CD4-positive, alpha-beta T cell treated with Interleukin-15 for 4 hours (primary cell): ENCODE results near the gene CYP2C19.
"Not testable (repeated sequence)": the region's sequence is repeated elsewhere in the genome, so short reads cannot be mapped to it uniquely, and the experiment has no call there.

Source experiments
- DNase-seq: peaks from one replicate; pipeline ENCODE4 v3.0.0-alpha.2; 2020; ENCODE audit warnings: low spot score

CYP2C19 gene

GRCh38 chr10:94762393-94762792 is at the start of gene CYP2C19:
CYP2C19 (plus strand) TSS chr10:94762681; CDS start chr10:94762706, 25 bp downstream.
- DNase-seq: no peak

GRCh38 chr10:94725871-94726270 is 36.6 kb upstream of the CYP2C19 start:
- DNase-seq: no peak

- no peak for DNase-seq
Observed at GRCh38 chr10:94735197-94735596, 27.3 kb upstream of the CYP2C19 start.

- no peak for DNase-seq
Observed at GRCh38 chr10:94738588-94738987, 23.9 kb upstream of the CYP2C19 start.

- DNase-seq: no peak
Observed at GRCh38 chr10:94747137-94747536, 15.3 kb upstream of the CYP2C19 start.

- DNase-seq: no peak
Observed at GRCh38 chr10:94747838-94748237, 14.6 kb upstream of the CYP2C19 start.

- no peak for DNase-seq
Observed at GRCh38 chr10:94757916-94758315, 4.6 kb upstream of the CYP2C19 start.

GRCh38 chr10:94760586-94761178 is 1.8 kb upstream of the CYP2C19 start:
- no peak for DNase-seq

GRCh38 chr10:94775425-94775824 is 12.9 kb downstream of the CYP2C19 start:
- not testable (repeated sequence) for DNase-seq

GRCh38 chr10:94777886-94778458 is 15.5 kb downstream of the CYP2C19 start:
- no peak for DNase-seq

- DNase-seq: no peak
Observed at GRCh38 chr10:94780844-94781243, 18.4 kb downstream of the CYP2C19 start.

- DNase-seq: no peak
Observed at GRCh38 chr10:94784256-94784655, 21.8 kb downstream of the CYP2C19 start.

GRCh38 chr10:94785211-94785610 is 22.7 kb downstream of the CYP2C19 start:
- no peak for DNase-seq

GRCh38 chr10:94800551-94800950 is 38.1 kb downstream of the CYP2C19 start:
- not testable (repeated sequence) for DNase-seq

- DNase-seq: no peak
Observed at GRCh38 chr10:94803307-94803706, 40.8 kb downstream of the CYP2C19 start.

GRCh38 chr10:94830025-94830424 is 67.5 kb downstream of the CYP2C19 start:
- DNase-seq: not testable (repeated sequence)

- DNase-seq: no peak
Observed at GRCh38 chr10:94846204-94846603, 83.7 kb downstream of the CYP2C19 start.

GRCh38 chr10:94850766-94851165 is 88.3 kb downstream of the CYP2C19 start:
- no peak for DNase-seq

GRCh38 chr10:94851263-94851662 is 88.8 kb downstream of the CYP2C19 start:
- no peak for DNase-seq

- no peak for DNase-seq
Observed at GRCh38 chr10:94852438-94852837, 90.0 kb downstream of the CYP2C19 start.

GRCh38 chr10:94853065-94853464 is 90.6 kb downstream of the CYP2C19 start:
- no peak for DNase-seq

- DNase-seq: no peak
Observed at GRCh38 chr10:94858005-94858404, 95.5 kb downstream of the CYP2C19 start.

GRCh38 chr10:94859086-94859485 is 96.6 kb downstream of the CYP2C19 start:
- no peak for DNase-seq

- DNase-seq: no peak
Observed at GRCh38 chr10:94878649-94879048, 116.2 kb downstream of the CYP2C19 start.
